Dedifferentiated amniotic fluid mesenchymal stem cell (primary cell): Measurements from ENCODE around the gene ATP1A3.

Source experiments
- DNase-seq: peaks from one replicate; pipeline ENCODE4 v3.0.0-alpha.2; 2016; ENCODE audit errors: extremely low spot score

Gene ATP1A3

DNA sequence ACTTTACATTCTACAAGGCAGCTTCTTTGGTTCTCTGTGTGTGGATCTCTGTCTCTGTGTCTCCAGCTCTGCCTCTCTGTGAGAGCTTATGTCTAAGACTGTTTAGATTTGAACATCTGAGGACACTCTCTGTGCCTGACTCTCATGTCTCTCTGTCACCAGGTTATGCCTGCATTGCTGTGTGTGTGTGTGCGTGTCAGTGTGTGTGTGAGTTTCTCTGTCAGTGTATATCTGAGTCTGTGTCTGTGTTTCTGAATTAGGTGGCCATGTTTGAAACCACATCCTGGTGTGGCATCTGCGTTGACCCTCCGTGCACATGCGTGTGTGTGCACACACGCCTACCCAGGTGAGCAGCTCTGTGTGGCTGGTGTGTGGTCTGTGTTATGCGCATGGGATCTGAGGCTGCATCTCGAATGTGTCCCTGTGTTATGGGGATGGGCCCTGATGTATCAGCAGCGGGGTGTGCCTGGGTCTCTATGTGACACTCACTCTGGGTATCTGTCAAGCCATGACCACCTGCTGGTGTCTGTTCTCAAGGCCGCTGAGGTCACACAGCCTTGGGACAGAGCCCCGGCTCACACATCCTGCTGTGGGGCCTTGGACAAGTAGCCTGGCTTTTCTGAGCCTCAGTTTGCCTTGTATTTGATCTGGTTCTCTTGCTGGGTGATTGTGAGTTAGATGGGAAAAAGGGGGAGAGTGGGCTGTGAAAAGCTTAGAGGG lies 6.7 kb downstream of the ATP1A3 start:
- DNase-seq = no peak

DNA sequence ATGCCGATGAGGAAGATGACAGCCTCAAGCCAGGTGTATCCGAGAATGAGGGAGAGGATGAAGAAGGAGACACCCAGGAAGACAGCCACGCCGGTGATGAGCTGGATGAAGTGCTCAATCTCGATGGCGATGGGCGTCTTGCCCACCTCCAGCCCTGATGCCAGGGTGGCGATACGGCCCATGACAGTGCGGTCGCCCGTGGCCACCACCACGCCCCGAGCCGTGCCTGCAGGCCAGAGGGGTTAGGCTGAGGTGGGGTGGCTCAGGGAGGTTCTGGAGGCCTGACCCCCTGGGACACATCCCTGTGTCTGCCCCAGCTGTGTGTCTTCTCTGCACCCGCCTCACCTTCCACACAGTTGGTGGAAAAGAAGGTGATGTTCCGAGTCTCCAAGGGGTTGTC lies 9.1 kb downstream of the ATP1A3 start:
- no peak for DNase-seq

DNA sequence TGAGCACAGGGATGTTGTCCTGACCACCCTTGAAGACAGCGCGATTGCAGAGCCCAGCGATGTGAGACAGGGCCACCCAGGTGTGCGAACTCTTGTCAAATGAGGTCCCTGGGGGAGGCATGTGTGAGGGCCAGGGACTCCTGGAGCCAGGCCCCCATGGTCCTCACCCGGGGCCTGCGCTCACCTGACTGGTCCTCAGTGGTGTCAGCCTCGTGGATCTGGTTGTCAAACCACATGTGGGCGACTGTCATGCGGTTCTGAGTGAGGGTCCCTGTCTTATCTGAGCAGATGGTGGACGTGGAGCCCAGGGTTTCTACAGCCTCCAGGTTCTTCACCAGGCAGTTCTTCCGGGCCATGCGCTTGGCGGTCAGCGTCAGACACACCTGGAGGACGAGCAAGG lies 12.3 kb downstream of the ATP1A3 start:
- no peak for DNase-seq

DNA sequence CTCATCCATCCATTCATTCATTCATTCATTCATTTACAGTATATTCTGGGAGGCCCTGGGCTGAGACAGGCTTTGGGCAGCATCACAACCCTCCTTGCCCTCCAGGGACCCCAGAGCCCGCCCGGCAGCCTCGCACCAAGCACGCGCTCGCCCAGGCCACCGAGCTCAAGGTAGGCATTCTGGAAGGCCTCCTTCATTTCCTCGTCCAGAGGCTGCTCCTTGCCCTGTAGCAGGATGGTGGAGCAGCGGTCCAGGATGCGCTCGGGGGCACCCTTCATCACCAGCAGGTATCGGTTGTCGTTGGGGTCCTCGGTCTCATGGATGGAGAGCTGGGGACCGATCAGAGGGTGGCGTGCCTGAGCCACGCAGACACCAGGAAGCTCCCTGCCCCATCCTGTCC lies 15.6 kb downstream of the ATP1A3 start:
- no peak for DNase-seq

DNA sequence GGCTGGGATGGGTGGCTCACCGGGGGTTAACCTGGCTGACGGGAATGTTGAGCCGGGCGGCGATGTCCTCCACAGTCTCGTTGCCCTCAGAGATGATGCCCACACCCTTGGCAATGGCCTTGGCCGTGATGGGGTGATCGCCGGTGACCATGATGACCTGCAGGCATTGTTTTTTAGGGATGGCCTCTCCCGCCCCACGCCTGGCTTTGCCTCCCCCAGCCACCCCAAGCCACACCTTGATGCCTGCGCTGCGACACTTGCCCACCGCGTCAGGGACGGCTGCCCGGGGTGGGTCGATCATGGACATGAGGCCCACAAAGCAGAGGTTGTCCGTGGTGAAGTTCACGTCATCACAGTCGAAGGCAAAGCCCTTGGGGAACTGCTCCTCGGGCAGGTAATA lies 16.1 kb downstream of the ATP1A3 start:
- no peak for DNase-seq

DNA sequence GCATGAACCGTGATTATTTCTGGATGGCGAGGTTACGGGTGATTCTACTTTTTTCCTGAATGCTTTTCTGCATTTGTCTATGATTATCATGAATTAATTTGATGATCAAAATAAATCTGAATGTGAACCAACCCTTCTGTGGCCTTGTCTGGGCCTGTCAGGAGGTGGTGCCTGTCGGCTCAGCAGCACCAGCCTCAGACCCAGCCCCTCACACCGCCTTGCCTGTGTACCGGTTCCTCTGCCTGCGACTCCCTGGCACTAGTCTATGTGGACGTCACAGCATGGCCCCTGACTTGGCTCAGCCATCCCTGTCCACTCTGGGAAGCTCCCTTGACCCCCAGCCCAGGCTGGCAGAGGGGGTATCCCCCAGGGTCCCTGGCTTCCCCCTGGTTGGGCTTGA lies 19.4 kb downstream of the ATP1A3 start:
- DNase-seq = no peak

DNA sequence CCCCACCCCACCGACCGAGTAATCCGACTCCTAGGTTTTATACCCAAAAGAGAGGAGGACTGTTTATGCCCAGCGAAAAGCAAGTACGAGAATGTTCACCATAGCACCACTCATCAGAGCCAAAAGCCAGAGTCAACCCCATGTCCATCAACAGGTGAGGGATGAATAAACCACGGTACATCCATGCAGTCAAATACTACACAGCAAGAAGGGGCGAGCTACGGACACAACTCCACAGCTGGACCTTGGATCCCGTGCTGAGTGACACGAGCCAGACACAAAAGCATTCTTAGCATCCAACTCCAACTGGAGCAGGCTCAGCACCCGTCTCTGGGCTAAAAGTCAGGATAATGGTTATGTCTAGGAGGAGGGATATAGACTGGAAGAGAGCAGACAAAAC lies 22.7 kb downstream of the ATP1A3 start:
- DNase-seq = no peak

DNA sequence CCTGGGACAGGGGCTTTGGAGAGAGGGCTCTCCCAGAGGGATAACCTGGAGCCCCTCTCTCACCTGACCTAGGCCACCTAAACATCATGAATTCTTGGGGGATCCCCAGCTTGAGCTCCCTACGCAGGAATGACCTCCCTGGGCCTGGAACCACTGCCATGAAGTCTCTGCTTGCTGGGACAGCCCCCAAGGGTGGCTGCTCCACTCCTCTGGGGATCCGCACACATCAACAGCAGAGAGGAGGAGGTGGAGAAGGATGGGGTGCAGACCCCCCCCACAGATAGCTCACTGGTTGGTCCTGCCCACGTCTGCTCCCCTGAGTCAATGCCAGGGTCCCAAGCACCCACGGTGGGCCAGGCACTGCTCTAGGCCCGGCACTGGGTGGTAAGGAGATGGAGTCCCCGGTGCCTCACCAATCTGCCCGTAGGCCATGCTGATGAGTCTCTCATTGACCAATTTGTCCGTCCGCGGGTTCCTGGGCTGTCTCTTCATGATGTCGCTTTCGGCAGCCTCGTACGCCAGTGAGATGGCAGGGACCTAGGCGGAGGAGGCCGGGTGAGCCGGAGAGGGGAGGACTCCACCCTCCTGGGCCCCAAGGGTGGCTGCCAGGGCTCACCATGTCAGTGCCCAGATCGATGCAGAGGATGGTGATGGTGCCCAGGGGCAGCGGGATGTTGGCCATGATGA lies 24.1 kb downstream of the ATP1A3 start:
- no peak for DNase-seq

DNA sequence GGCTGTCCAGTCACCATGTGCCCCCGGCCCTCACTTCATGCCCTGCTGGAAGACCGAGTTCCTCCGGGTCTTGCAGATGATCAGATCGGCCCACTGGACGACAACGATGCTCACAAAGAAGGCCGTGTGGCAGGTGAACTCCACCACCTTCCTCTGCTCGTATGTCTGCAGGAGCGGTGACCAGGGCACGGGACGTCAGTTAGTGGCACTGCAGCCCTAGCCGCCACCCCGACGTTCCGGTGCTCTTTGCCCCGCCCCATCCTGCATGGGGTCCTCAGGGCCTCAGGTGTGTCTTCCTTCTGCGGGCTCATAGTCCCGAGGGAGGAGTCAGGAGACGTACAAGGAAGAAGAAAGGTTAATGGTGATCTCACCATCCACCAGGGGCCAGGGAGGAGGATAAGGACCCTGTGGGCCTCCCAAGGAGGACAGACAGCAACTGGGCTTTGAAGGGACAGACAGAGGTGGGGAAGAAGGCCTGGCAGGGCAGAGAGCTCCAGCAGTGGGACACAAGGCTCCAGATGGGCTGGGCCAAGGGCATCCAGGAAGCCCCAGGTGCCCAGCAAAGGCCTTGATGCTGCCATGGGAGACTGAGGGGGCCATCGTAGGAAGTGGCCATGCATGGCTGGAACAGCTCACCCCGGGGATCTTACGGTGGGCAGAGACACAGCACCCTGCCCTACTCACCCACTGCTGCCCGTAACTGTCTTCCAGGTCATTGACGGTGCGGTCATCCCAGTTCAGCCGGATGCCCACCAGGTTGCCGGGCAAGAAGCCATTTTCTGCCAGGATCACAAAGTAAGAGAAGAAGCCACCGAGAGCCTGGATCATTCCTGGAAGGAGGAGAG lies 25.1 kb downstream of the ATP1A3 start:
- no peak for DNase-seq

DNA sequence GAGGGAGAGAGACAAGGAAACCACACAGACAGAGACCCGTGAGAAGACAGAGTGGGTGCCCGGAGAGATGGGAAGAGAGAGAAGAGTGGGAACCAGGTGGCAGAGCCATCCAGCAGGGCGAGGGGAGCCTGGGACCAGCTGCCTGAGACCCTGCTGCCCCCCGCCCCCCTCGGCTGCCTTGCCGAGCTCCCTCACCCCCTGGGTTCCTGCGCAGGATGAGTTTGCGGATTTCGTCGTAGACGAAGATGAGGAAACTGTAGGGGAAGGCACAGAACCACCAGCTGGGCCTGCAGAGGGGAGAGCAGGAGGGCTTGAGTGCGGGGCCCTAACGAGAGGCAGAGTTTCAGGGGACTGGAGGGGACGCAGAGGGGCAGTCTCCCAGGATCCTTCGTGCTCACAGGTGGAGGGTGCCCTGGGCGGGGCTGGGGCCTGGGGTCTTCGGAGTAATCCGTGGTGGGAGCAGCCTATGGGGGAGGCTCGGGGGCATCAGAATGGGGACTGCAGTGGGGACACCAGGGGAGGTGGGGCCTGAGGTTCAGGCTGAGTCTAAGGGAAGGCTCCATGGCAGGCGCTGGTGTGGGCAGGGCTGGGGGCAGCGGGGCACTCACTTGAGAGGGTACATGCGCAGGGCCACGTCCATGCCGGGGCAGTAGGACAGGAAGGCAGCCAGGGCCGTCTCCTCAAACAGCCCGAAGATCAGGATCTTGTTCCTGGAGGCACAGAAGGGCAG lies 26.8 kb downstream of the ATP1A3 start:
- DNase-seq = no peak

DNA sequence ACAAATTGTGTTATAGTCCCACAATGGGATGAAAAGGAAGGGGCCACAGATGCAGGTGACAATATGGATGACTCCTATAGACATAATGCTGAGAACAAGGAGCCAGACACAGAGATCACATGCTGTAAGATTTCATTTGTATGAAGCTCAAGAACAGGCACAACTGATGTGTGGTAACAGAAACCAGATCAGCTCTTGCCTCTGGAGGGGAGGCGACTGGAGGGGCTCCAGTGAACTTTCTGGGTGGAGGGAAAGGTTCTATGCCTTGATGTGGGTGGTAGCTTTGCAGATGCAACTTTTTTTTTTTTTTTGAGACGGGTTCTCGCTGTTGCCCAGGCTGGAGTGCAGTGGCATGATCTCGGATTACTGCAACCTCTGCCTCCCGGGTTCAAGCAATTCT lies 28.9 kb downstream of the ATP1A3 start:
- no peak for DNase-seq

DNA sequence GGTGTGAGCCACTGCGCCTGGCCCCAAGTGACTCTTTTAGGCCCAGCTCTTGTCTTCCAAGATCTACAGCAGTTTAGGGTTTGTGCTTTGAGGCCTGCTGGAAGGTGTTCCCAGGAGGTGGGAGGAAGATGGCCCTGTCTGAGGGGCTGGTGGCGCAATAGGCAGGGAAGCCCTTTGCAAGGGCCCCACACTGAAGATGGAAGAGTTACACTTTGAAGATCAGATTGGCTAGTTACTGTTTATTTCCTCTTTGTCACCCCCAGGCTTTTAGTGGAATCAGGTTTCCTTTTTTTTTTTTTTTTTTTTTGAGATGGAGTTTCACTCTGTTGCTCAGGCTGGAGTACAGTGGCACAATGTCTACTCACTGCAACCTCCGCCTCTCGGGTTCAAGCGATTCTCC lies 33.1 kb downstream of the ATP1A3 start:
- no peak for DNase-seq

DNA sequence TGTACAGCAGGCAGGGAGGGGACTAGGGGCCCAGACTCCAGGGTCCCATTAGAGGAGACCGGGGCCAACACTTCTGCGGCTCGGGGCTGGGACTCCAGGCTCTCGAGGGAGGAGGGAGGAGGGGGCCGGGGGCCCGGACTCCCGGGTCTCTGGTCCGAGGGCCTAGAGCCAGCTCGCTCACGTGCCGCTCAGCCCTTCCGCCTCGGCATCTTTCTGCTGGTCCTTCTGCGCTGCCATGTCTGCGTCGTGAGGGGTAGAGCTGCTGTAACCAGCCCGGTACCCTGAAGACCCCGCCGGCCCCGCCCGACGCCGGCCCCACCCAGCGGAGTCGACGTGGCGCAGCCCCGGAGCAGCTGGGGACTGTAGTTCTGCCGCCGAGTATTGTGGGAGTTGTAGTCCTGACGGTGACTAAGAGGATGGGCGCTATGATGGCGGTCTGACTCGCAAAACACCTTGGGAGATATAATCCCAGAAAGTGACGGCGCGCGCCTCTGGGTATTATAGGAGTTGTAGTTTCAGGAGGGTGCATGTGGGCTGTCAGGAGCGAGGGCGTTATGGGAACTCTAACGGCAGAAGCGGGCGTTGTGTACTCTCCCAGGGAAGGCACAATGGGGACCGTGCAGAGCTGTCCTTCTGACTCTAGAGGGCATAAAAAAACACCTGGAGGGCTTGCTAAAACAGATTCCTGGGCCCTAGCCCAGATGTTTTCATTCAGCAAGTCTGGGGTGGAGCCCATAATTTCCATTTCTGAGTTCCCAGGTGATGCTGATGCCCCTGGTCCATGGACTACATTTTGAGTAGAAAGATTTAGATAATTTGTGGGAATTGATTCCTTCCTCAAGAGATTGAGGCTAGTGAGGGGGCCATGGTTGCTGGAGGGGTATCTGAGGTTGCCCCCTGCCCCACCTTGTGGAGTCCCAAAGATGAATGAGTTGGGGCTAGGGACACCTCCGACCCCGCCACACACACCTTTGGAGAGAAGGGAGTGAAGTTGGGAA lies 34.7 kb downstream of the ATP1A3 start, which contains the start of gene RABAC1:
RABAC1 (minus strand) TSS at position 266 of the 998 bp plus-strand sequence; CDS start at position 237, 29 bp downstream.
- peak; percentile 93 for DNase-seq

DNA sequence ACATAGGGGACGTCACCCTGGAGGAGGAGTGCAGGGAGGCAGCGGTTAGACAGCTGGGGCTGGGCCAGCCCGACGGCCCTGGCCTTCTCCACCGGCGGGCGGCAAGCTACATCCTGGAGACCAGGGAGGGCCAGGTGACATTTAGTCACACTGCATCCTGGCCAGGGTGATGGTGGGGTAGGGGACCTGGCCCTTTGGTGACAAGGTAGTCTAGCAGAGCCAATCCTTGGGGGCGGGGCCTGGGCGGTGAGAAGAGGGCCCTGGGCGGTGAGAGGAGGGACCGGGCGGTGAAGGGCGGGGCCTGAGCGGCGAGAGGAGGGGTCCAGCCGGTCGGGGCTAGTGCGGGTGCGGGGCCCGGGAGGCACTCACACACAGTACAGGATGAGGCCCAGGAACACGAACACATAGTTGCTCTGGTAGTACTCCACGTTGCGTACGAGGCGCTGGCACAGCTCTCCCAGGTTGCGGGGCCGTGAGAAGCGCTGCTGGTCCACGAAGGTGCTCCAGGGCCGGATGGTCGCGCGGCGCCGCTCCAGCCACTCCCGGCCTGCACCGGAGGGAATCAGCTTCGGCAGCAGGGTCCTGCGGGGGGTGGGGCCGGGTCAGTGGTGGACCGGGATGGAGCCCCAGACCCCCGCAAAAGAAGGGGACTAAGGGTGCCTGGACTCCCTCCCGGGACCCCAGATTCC lies 35.5 kb downstream of the ATP1A3 start:
- peak; percentile 48 for DNase-seq

DNA sequence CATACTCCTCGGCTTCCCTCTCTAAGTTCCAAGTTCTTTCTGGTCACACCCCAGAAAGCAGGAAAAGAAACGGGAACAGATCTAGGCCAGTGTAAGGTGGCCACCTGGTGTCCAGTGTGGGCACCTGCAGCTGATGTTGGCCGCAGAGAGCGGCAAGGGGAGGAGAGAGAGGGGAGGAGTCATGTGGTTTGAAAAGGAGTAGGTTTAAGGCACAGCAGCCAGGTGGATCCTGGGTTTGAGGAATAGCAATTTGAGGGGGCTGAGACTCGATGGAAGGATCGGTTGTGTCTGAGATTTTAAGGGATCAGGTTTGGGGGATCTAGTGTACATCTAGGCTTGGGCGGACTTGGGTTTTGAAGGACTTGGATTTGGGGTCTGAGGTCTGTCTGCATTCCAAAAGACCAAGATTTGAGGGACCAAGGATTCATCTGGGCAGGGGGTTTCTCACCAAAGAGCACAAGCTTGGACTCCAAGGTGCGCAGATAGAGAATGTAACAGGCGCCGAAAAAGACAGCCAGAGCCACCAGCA lies 36.1 kb downstream of the ATP1A3 start:
- DNase-seq = peak; percentile 68

DNA sequence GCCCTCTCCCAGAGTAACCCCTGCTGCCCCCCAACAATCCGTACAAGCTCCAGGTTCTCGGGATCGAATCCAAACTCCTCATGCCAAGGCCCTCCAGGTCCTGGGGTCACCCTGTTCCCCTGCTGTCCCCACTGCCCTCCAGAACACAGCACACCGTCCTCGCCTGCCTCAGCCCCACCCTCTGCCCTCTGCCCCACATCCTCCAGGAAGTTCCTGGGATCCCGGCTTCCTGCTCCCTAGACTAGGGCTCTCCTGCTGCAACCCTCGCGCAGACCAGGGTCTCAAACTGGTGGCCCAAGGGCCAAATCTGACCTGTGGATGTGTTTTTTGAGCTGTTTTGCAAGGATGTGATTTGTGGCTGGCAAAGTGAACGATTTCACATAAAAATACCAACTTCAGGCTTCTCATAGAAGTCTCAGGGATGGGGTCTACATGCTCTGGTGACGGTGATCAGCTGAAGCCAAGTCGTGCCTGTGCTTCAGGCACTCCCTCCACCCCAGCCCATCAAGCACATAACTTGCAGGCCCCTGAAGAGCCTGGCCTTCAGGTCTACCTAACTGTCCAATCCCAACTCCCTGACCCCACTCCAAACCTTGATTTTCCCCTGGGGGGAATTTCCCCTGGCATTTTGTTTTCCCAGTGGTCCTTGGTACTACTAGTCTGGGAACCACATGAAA lies 36.7 kb downstream of the ATP1A3 start:
- DNase-seq = no peak

DNA sequence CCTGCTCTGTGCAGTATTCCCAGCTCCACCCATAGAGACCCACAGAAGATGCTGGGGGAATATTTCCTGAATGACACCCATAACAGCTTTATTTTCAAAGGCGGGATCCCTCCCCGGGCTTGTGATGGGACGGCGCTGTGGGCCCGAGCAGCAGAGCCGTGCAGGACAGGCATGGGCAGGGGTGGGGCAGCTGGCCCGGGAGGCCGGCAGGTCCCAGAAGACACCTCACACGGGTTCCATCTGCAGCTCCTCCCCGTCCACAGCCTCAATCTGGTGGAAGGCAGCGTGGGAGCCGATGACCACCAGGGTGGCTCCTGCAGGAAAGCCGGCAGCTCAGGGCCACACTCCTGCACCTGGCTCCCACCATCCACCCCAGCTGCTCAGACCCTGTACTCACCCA lies 37.4 kb downstream of the ATP1A3 start:
- DNase-seq = no peak

DNA sequence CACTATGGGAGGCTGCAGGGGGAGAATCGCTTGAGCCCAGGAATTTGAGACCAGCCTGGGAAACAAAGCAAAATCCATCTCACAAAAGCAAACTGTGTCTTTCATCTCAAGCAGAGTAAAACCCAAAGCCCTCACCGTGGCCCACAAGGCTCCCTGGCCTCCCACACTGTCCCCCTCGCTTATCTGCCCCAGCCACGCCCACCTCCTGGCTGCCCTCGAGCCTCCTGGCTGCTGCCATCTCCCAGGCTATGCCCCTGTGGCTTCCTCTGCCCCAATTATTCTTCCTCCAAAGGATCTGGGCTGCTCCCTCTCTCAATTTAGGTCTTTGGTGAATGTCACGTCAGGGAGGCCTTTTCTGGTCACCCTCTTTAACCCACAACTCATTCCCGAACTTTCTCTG lies 38.5 kb downstream of the ATP1A3 start:
- DNase-seq = no peak

DNA sequence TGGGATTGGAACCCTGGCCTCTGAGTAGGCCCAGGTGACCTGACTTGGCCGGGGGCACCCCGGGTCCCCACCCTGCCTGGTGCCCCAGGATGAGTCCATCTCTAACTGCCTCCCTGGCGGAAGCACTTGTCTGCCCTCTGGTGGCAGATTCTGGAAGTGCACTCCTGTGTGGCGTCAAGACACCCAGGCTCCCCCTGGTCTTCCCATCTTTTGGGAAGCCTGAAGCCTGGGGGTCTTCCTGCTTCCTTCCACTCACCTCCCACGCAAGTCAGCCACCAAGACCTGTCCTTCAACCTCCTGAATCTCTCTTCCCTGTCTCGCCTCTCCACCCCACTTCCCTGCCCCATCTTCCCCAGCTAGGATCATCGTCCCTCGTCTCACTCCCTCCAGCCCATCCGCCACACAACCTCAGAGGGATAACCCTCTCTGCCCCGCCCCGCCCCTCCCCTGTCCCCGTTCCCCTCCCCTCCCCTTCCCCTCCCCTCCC lies 42.3 kb downstream of the ATP1A3 start:
- peak; percentile 67 for DNase-seq
